GM23248 (cell line): Measurements from ENCODE around the gene PVALB. TPM values are rescaled to one million over a fixed set of nuclear protein-coding genes. Genes with fewer than 3 reads are reported as not detected.
A peak's percentile ranks its signal among the peaks of the same experiment; 100 is the strongest.

Experiments used
- DNase-seq: peaks from one replicate; pipeline ENCODE4 v3.0.0-alpha.2; 2015
- H2AFZ ChIP-seq: fragments of 200-600 bp; sonication (generic); 2 replicates; pipeline ENCODE4 v1.6.1; 2016; ENCODE audit warnings: antibody characterized with exemption
- H3F3A ChIP-seq: fragments of 200-600 bp; sonication (generic); 2 replicates; pipeline ENCODE4 v1.6.1; 2016; ENCODE audit warnings: mild to moderate bottlenecking, antibody characterized with exemption, mixed run types; ENCODE audit not compliant: insufficient read depth
- H3K27ac ChIP-seq: fragments of 200-600 bp; sonication (generic); 2 replicates; pipeline ENCODE4 v1.5.1; 2016; ENCODE audit warnings: mild to moderate bottlenecking
- H3K27me3 ChIP-seq: fragments of 200-600 bp; sonication (generic); replicated peaks from 2 replicates; pipeline ENCODE4 v1.6.1; 2016; ENCODE audit warnings: mild to moderate bottlenecking; ENCODE audit not compliant: insufficient read depth
- H3K36me3 ChIP-seq: fragments of 200-600 bp; sonication (generic); 2 replicates; pipeline ENCODE4 v1.6.1; 2016; ENCODE audit warnings: low read depth, mild to moderate bottlenecking
- H3K4me1 ChIP-seq: fragments of 200-600 bp; sonication (generic); 2 replicates; pipeline ENCODE4 v1.6.1; 2016; ENCODE audit warnings: mild to moderate bottlenecking; ENCODE audit not compliant: insufficient read depth
- H3K4me2 ChIP-seq: fragments of 200-600 bp; sonication (generic); one replicate; pipeline ENCODE4 v1.6.1; 2016; ENCODE audit warnings: mild to moderate bottlenecking; ENCODE audit not compliant: unreplicated experiment
- H3K4me3 ChIP-seq: fragments of 200-600 bp; sonication (generic); 2 replicates; pipeline ENCODE4 v1.5.1; 2016; ENCODE audit warnings: mild to moderate bottlenecking
- H3K79me2 ChIP-seq: fragments of 200-600 bp; sonication (generic); 2 replicates; pipeline ENCODE4 v1.6.1; 2016; ENCODE audit warnings: mild to moderate bottlenecking; ENCODE audit not compliant: insufficient read depth
- H3K9ac ChIP-seq: fragments of 200-600 bp; sonication (generic); 2 replicates; pipeline ENCODE4 v1.6.1; 2016; ENCODE audit warnings: mild to moderate bottlenecking
- H3K9me2 ChIP-seq: fragments of 200-600 bp; sonication (generic); 2 replicates; pipeline ENCODE4 v1.6.1; 2016; ENCODE audit warnings: mixed run types, mild to moderate bottlenecking, moderate library complexity; ENCODE audit not compliant: insufficient read depth
- H3K9me3 ChIP-seq: fragments of 200-600 bp; sonication (generic); one replicate; pipeline ENCODE4 v1.6.1; 2017; ENCODE audit warnings: low read depth
- H4K20me1 ChIP-seq: fragments of 200-600 bp; sonication (generic); 2 replicates; pipeline ENCODE4 v1.6.0; 2016; ENCODE audit not compliant: insufficient read depth
- EZH2 ChIP-seq: fragments of 200-600 bp; sonication (generic); IDR thresholded peaks from 2 replicates; pipeline ENCODE4 v1.6.1; 2018; ENCODE audit warnings: antibody characterized with exemption, mild to moderate bottlenecking; ENCODE audit not compliant: insufficient read depth, poor library complexity, severe bottlenecking
- EZH2phosphoT487 ChIP-seq: fragments of 200-600 bp; sonication (generic); IDR thresholded peaks from 2 replicates; pipeline ENCODE4 v1.6.1; 2018; ENCODE audit warnings: antibody characterized with exemption, moderate library complexity, mild to moderate bottlenecking, low read depth; ENCODE audit not compliant: insufficient read depth
- WGBS, 2 experiments: methylation state at CpG; one replicate each; pipeline ENCODE4 v1.1.6; 2015 to 2017; ENCODE audit warnings: low lambda C conversion rate in 2 of 2, low coverage in 1 of 2; ENCODE audit errors: missing lambda C conversion rate in 2 of 2; 5-methylcytosine and 5-hydroxymethylcytosine counted together
- in situ Hi-C: fragments of 300-500 bp; cut with MboI; formaldehyde crosslinking; loops from 2 replicates; pipeline ENCODE4 v1.15.0; 2020
- polyA plus RNA-seq: library from polyadenylated mRNA; unstranded; fragments of >200 nt; fragmentation: Nextera tagmentation; extraction: Ambion mirVana; gene quantifications from 2 replicates; pipeline ENCODE4 v1.2.1, GENCODE V29; 2016
- total RNA-seq: library from RNA; depleted of rRNA; stranded (reverse); fragments of >200 nt; shearing (Covaris generic); gene quantifications from 2 replicates; pipeline ENCODE4 v1.2.3, GENCODE V29; 2014

Gene PVALB
- total and polyA plus RNA-seq, 2 experiments from 2014 or later = not detected

GRCh38 chr22:36818010-36818642, 1.3 kb upstream of the PVALB start:
- TF ChIP-seq EZH2 (peak; percentile 9), EZH2phosphoT487 (no peak)
- no peaks in the 10 kb centered on the region for H3K9me2 ChIP-seq
- H3K4me3 ChIP-seq = no peak overlapping the region
- H3K27me3 ChIP-seq = peaks cover 83% of the 10 kb centered on the region
- no peaks in the 10 kb centered on the region for H4K20me1 ChIP-seq
- H3K9ac ChIP-seq = no peak overlapping the region
- DNase-seq = peak; percentile 41
- H3K9me3 ChIP-seq = no peaks in the 10 kb centered on the region
- H3K4me2 ChIP-seq = no peak overlapping the region
- in situ Hi-C loops = no loop called here
- no peak overlapping the region for H2AFZ ChIP-seq
- H3K4me1 ChIP-seq = no peaks in the 10 kb centered on the region
- H3K27ac ChIP-seq = no peak overlapping the region
- 57 to 58% methylated on average over 6 of the region's 6 CpGs for WGBS, 2 experiments
- H3K79me2 ChIP-seq = no peaks in the 10 kb centered on the region
- no peaks in the 10 kb centered on the region for H3F3A ChIP-seq
- no peaks in the 10 kb centered on the region for H3K36me3 ChIP-seq

- peaks cover 89% of the 10 kb centered on the region for H3K27me3 ChIP-seq
- in situ Hi-C loops = no loop called here
- H3F3A ChIP-seq = no peaks in the 10 kb centered on the region
Measured at GRCh38 chr22:36817525-36817848, 652 bp upstream of the PVALB start.

GRCh38 chr22:36816339-36816635, 548 bp downstream of the PVALB start:
- Histone ChIP-seq H3K36me3 (no peaks in the 10 kb centered on the region), H3K79me2 (no peaks in the 10 kb centered on the region), H3K4me2 (no peak overlapping the region), H3K4me1 (no peaks in the 10 kb centered on the region), H3K9me3 (no peaks in the 10 kb centered on the region), H4K20me1 (no peaks in the 10 kb centered on the region), H3K27me3 (peaks cover 89% of the 10 kb centered on the region), H3F3A (no peaks in the 10 kb centered on the region), H3K9me2 (no peaks in the 10 kb centered on the region), H2AFZ (no peak overlapping the region), H3K4me3 (no peak overlapping the region), H3K9ac (no peak overlapping the region), H3K27ac (no peak overlapping the region)
- TF ChIP-seq EZH2phosphoT487 = no peak
- no peak for TF ChIP-seq EZH2
- 1 to 2% methylated on average over 11 to 12 of the region's 12 CpGs for WGBS, 2 experiments
- DNase-seq = peak; percentile 5
- in situ Hi-C loops = no loop called here

More at GRCh38 chr22:36817525-36817848, 652 bp upstream of the PVALB start:
- DNase-seq = no peak
- Histone ChIP-seq H3K79me2 (no peaks in the 10 kb centered on the region), H3K9ac (no peak overlapping the region), H3K36me3 (no peaks in the 10 kb centered on the region), H4K20me1 (no peaks in the 10 kb centered on the region), H3K4me3 (no peak overlapping the region), H3K4me1 (no peaks in the 10 kb centered on the region), H3K9me3 (no peaks in the 10 kb centered on the region), H2AFZ (no peak overlapping the region), H3K4me2 (no peak overlapping the region), H3K27ac (no peak overlapping the region), H3K9me2 (no peaks in the 10 kb centered on the region)
- no peak for TF ChIP-seq EZH2
- TF ChIP-seq EZH2phosphoT487 = no peak
- 21 to 29% methylated on average over 5 of the region's 5 CpGs for WGBS, 2 experiments

GRCh38 chr22:36815558-36816338, 1.1 kb downstream of the PVALB start:
- Histone ChIP-seq H3K36me3 (no peaks in the 10 kb centered on the region), H3K27me3 (peaks cover 89% of the 10 kb centered on the region), H3F3A (no peaks in the 10 kb centered on the region), H3K79me2 (no peaks in the 10 kb centered on the region), H3K9me3 (no peaks in the 10 kb centered on the region), H3K27ac (no peak overlapping the region), H3K9ac (no peak overlapping the region), H3K4me2 (no peak overlapping the region), H3K4me3 (no peak overlapping the region), H4K20me1 (no peaks in the 10 kb centered on the region), H2AFZ (no peak overlapping the region), H3K4me1 (no peaks in the 10 kb centered on the region), H3K9me2 (no peaks in the 10 kb centered on the region)
- in situ Hi-C loops = no loop called here
- TF ChIP-seq EZH2phosphoT487 (no peak), EZH2 (no peak)
- DNase-seq = no peak
- WGBS, 2 experiments = 33 to 39% methylated on average over 7 to 8 of the region's 8 CpGs
